Measurements from ENCODE around the gene AKR7A2.
A peak's percentile ranks its signal among the peaks of the same experiment; 100 is the strongest.

AKR7A2 gene

DNA sequence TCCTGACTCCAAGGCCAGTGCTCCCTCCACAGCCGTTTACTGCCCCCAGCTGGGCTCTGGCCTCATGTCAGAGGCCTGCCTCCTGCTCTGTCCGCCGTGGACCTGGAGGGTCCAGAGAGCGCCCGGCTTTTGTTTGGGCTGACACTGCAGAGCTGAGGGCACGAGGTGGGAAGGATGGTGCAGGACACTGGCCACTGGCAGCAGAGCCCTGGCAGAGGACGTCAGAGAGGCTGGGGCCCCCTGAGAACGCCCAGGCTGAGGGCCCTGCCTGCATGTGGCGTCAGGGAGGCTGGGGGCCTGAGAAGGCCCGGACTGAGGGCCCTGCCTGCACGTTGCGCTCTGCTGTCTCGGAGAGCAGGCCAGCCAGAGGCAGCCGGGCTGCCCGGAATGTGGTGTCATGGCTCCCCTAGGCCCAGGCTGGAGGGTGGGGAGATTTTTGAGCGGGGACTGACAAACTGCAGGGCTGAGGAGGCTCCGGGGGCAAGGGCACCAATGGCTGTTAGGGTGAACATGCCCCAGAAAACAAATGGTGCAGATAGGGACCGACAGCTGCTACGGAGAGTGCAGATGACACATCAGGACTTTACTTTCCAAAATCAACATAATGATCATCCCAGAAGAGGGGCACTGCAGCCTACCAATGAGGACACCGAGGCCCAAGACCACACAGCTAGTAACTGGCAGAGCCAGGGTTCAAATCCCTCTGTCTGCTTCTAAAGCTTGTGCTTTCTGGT lies 31.8 kb upstream of the AKR7A2 start:
- DNase-seq (ENCODE audit: low read depth): no peak

GRCh38 chr1:19342894-19343616 lies 31.1 kb upstream of the AKR7A2 start:
- DNase-seq (ENCODE audit: low read depth): no peak

DNA sequence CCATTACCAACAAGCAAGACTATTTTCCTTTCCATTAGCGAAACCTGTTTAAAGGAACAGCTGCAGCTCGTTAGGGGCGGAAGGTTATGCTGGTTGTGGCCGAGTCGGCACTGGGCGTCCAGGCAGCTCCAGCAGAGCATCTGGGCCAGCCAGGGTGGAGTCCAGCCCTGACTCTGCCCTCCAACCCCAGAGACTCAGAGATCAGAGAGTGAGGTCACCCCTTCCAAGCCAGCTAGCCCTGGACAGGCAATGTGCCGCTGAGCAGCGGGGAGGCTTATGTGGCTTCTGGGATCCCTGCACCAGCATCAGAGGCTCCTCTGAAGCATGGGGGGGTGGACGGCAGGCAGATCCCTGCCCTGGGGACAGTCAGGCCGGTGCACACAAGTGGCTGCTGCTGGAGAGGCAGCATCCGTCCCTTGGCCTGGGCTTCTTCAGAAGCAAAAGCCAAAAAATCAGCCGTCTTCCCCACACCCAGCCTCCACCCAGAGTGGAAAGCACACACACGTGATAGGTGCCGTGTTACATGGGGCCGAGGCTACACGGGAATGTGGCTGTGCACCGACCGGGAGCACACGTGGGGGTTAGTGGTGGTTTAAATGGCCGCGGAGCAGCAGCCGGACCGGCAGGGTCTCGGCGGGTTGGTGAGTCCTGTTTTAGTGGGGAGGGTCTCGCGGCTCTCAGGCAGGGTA lies 30.3 kb upstream of the AKR7A2 start:
- DNase-seq (ENCODE audit: low read depth): no peak

- peak; percentile 41 for DNase-seq (ENCODE audit: low read depth)
Observed at GRCh38 chr1:19341201-19342061, 29.5 kb upstream of the AKR7A2 start.

- no peak for DNase-seq (ENCODE audit: low read depth)
Observed at GRCh38 chr1:19340387-19340937, 28.5 kb upstream of the AKR7A2 start.

GRCh38 chr1:19339214-19339861 lies 27.4 kb upstream of the AKR7A2 start:
- DNase-seq (ENCODE audit: low read depth): no peak

- DNase-seq (ENCODE audit: low read depth): no peak
Observed at GRCh38 chr1:19338323-19338762, 26.4 kb upstream of the AKR7A2 start.

DNA sequence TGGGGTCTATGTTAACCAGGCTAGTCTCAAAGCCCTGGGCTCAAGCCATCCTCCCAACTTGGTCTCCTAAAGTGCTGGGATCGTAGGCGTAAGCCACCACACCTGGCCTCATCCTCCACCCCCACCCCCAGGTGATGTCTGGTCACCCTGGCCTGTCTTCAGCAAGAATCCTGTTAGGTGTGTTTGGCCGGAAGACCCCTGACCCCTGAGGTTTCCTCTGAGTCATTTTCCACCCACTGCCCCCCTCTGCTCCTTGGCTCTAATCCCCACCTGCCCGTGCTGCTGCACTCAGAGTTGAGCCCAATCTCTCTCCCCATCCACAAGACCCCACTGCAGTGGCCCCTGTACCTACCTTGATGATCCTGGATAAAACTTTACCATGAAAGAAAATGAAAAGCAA lies 25.3 kb upstream of the AKR7A2 start:
- no peak for DNase-seq (ENCODE audit: low read depth)

- DNase-seq (ENCODE audit: low read depth): no peak
Observed at GRCh38 chr1:19336543-19336942, 24.6 kb upstream of the AKR7A2 start.

DNA sequence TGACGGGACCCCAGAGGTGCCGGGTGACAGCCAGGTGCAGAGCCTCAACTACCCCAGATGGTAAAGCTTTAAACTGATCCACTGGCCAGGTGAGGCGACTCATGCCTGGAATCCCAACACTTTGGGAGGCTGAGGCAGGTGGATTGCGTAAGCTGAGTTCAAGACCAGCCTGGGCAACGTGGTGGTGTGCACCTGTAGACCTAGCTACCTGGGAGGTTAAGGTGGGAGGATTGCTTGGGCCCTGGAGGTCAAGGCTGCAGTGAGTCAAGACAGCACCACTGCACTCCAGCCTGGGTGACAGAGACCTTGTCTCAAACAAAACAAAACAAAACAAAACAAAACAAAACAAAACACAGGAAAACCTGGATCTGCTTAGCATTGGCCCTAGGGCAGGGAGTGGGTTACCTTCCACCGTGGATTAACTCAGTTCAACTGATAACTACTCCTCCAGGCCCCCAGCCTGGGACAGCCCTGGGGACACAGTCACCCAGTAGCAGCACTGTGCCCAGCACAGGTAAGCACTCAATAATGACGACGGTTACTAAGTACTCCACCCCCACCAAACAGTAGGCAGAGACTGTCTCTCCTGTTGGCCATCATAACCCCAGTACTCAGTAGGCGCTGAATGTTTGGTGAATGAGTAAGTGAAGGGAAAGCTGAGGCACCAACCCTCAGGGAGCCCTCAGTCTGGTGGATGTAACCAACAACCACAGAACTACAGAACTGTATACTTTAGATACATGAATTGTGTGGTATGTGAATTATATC lies 21.8 kb upstream of the AKR7A2 start:
- no peak for DNase-seq (ENCODE audit: low read depth)

DNA sequence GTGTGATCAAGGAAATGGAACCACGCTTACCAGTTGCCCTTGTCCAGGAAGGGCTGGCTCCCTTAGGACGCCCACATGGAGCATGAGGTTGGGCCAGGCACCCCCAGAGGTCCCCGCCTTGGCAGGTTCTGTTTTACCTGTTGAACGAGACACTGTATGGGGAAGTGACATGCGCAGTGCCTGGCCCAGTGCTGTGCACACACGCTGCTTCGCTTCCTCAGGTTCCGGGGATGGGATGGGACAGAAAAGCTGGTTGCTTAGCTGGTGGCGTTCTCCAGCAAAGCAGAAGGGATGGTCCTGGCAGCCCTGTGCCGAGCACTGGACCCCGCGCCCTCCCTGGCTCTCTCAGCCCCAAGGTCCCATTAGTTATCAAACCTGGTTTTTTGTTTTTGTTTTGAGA lies 20.9 kb upstream of the AKR7A2 start:
- no peak for DNase-seq (ENCODE audit: low read depth)

GRCh38 chr1:19331262-19331878 lies 19.4 kb upstream of the AKR7A2 start:
- no peak for DNase-seq (ENCODE audit: low read depth)

- DNase-seq (ENCODE audit: low read depth): no peak
Observed at GRCh38 chr1:19330449-19331135, 18.6 kb upstream of the AKR7A2 start.

DNA sequence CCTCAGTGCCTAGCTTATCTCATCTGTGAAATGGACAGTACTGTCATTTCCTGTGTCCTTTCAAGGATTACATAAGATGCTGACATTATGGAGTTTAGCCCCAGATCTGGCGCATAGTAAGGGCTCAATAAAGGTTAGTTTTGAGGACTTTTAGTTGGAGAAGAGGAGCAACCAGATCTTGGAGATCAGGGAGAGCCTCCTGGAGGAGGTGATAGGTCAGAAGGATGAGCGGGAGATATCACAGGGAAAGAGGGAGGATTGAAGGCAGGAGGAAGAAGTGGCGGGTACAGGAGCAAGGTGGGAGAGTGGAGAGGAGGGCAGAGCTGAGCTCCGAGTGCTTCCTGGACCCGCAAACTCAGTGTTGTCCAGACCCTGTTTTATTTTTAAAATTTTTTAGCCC lies 17.7 kb upstream of the AKR7A2 start:
- no peak for DNase-seq (ENCODE audit: low read depth)

- no peak for DNase-seq (ENCODE audit: low read depth)
Observed at GRCh38 chr1:19329188-19329587, 17.2 kb upstream of the AKR7A2 start.

- DNase-seq (ENCODE audit: low read depth): no peak
Observed at GRCh38 chr1:19328486-19328885, 16.5 kb upstream of the AKR7A2 start.

DNA sequence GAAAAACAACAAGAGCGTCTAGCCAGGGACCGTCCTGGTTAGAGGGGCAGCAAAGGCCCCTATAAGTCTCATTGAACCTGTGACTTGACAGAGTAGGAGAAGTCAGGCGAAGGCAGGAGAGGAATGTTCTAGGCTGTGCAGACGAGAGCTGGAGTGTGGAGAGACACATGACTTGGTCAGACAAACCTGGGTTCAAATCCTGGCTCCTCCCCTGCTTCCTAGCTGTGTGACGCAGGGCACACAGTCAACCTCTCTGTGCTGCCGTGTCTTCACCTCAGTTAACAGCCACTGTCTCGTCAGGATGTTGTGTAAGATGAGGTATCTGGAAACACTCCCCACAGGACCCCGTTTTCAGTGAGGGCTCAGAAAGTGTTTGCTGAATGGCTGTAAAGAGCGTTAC lies 15.8 kb upstream of the AKR7A2 start:
- no peak for DNase-seq (ENCODE audit: low read depth)

DNA sequence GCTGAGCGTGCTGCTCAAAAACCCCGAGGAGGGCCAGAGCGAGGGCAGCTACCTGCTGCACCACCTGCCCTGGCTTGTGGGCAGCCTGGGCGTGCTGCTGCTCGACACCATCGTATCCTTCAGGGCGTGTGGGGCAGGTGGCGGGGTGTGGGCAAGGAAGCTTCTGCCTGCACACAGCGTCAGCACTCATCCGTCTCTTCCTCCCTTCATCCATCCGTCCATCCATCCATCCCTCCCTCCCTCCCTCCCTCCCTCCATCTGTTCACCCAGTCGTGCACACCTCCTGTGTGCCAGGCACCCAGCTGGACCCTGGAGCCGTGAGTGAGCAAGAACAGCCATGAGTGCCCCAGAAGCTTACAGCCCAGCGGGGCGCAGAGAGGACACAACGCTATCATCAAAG lies 15.4 kb upstream of the AKR7A2 start:
- DNase-seq (ENCODE audit: low read depth): no peak

DNA sequence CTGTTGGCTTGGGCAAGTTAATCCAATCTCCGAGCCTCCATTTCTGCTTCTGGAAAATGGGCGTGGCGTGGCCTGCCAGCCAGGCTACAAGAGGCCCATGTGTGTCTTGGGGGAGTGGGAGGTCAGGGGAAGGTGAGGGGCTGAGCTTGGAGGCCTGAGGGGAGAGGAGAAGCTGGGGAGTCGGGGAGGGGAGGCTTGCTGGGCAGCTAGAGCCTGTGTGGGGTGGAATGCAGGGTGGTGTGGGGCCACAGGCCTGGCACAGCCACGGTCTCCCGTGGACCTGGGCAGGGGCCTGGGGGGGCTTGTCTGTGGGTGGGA lies 14.8 kb upstream of the AKR7A2 start:
- no peak for DNase-seq (ENCODE audit: low read depth)

Measured in T-helper 22 cell (primary cell).